Gastroesophageal sphincter (tissue), 3 donors: ENCODE results near the gene MVD.

ENCODE experiments used
- EP300 ChIP-seq: sonication (generic); formaldehyde crosslinking; IDR thresholded peaks from one replicate; pipeline ENCODE4 v1.6.1; 2017; ENCODE audit warnings: antibody characterized with exemption, mild to moderate bottlenecking
- POLR2A ChIP-seq, 2 donors: fragments of 450-650 bp; IDR thresholded peaks; one replicate each; pipeline ENCODE4 v1.6.1; 2017; ENCODE audit warnings: antibody characterized with exemption in 2 of 2, mild to moderate bottlenecking in 2 of 2, moderate library complexity in 1 of 2
- POLR2AphosphoS5 ChIP-seq: sonication (generic); formaldehyde crosslinking; IDR thresholded peaks from one replicate; pipeline ENCODE4 v1.6.1; 2017; ENCODE audit warnings: antibody characterized with exemption
- TF ChIP-seq, protein P1 (sequence below), 4 experiments: fragments of 200-600 bp in 2 of 4; fragments of 450-650 bp in 2 of 4; sonication (generic) in 1 of 4; IDR thresholded peaks; one replicate each; pipeline ENCODE4 v1.5.1; 2017 to 2019; ENCODE audit warnings: antibody characterized with exemption in 4 of 4, mild to moderate bottlenecking in 2 of 4, moderate library complexity in 2 of 4

DNA sequence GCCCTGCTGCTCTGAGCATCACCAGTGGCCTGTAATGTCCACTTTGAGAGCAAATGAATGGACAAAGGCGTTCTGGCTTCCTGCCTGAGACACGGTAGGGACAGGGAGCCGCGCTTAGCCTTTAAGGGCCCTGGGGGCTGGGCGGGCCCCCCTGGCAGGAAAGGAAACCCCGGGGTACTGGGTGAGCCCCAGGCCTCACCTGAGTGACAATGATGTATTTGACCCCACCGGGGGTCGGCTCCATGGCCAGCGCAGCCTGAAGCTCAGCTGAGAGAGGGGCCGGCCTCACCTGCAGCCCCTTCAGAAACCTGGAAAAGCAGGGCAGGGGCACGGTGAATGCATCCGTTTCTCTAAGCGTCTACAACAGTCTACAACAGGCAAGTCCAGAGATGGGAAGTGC, 9.8 kb downstream of the MVD start:
- TF ChIP-seq, protein P1, sequence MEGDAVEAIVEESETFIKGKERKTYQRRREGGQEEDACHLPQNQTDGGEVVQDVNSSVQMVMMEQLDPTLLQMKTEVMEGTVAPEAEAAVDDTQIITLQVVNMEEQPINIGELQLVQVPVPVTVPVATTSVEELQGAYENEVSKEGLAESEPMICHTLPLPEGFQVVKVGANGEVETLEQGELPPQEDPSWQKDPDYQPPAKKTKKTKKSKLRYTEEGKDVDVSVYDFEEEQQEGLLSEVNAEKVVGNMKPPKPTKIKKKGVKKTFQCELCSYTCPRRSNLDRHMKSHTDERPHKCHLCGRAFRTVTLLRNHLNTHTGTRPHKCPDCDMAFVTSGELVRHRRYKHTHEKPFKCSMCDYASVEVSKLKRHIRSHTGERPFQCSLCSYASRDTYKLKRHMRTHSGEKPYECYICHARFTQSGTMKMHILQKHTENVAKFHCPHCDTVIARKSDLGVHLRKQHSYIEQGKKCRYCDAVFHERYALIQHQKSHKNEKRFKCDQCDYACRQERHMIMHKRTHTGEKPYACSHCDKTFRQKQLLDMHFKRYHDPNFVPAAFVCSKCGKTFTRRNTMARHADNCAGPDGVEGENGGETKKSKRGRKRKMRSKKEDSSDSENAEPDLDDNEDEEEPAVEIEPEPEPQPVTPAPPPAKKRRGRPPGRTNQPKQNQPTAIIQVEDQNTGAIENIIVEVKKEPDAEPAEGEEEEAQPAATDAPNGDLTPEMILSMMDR (IDR thresholded peaks at IDR 0.05): no peak
- no peak for TF ChIP-seq POLR2A (IDR thresholded peaks at IDR 0.05)
- TF ChIP-seq POLR2AphosphoS5: no peak
- no peak for TF ChIP-seq EP300
